ENCODE results near the gene RAB43.

- TF ChIP-seq, protein P1, sequence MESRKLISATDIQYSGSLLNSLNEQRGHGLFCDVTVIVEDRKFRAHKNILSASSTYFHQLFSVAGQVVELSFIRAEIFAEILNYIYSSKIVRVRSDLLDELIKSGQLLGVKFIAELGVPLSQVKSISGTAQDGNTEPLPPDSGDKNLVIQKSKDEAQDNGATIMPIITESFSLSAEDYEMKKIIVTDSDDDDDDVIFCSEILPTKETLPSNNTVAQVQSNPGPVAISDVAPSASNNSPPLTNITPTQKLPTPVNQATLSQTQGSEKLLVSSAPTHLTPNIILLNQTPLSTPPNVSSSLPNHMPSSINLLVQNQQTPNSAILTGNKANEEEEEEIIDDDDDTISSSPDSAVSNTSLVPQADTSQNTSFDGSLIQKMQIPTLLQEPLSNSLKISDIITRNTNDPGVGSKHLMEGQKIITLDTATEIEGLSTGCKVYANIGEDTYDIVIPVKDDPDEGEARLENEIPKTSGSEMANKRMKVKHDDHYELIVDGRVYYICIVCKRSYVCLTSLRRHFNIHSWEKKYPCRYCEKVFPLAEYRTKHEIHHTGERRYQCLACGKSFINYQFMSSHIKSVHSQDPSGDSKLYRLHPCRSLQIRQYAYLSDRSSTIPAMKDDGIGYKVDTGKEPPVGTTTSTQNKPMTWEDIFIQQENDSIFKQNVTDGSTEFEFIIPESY (IDR thresholded peaks at IDR 0.05; ENCODE audit: extremely low read depth, insufficient replicate concordance, low read length): no peak
- TF ChIP-seq, protein P2, sequence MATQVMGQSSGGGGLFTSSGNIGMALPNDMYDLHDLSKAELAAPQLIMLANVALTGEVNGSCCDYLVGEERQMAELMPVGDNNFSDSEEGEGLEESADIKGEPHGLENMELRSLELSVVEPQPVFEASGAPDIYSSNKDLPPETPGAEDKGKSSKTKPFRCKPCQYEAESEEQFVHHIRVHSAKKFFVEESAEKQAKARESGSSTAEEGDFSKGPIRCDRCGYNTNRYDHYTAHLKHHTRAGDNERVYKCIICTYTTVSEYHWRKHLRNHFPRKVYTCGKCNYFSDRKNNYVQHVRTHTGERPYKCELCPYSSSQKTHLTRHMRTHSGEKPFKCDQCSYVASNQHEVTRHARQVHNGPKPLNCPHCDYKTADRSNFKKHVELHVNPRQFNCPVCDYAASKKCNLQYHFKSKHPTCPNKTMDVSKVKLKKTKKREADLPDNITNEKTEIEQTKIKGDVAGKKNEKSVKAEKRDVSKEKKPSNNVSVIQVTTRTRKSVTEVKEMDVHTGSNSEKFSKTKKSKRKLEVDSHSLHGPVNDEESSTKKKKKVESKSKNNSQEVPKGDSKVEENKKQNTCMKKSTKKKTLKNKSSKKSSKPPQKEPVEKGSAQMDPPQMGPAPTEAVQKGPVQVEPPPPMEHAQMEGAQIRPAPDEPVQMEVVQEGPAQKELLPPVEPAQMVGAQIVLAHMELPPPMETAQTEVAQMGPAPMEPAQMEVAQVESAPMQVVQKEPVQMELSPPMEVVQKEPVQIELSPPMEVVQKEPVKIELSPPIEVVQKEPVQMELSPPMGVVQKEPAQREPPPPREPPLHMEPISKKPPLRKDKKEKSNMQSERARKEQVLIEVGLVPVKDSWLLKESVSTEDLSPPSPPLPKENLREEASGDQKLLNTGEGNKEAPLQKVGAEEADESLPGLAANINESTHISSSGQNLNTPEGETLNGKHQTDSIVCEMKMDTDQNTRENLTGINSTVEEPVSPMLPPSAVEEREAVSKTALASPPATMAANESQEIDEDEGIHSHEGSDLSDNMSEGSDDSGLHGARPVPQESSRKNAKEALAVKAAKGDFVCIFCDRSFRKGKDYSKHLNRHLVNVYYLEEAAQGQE (IDR thresholded peaks at IDR 0.05; ENCODE audit: low read depth): no peak
- TF ChIP-seq, protein P3, sequence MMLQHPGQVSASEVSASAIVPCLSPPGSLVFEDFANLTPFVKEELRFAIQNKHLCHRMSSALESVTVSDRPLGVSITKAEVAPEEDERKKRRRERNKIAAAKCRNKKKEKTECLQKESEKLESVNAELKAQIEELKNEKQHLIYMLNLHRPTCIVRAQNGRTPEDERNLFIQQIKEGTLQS (IDR thresholded peaks at IDR 0.05): no peak
- TF ChIP-seq CTCF (IDR thresholded peaks at IDR 0.05 in 2 of 3, conservative IDR thresholded peaks at IDR 0.05 in 1 of 3; ENCODE audit: borderline replicate concordance in 1 of 3, insufficient read depth in 1 of 3, low read depth in 2 of 3, low read length in 2 of 3) (no peak), TCF7L2 (IDR thresholded peaks at IDR 0.05; ENCODE audit: borderline replicate concordance, extremely low read depth, insufficient read depth, insufficient read length) (no peak)
Measured at GRCh38 chr3:129078510-129078909, 43.1 kb downstream of the RAB43 start.
